ENCODE data around the gene SLC25A38.
"Not testable (repeated sequence)": the region's sequence is repeated elsewhere in the genome, so short reads cannot be mapped to it uniquely, and the experiment has no call there.

SLC25A38 gene

DNA sequence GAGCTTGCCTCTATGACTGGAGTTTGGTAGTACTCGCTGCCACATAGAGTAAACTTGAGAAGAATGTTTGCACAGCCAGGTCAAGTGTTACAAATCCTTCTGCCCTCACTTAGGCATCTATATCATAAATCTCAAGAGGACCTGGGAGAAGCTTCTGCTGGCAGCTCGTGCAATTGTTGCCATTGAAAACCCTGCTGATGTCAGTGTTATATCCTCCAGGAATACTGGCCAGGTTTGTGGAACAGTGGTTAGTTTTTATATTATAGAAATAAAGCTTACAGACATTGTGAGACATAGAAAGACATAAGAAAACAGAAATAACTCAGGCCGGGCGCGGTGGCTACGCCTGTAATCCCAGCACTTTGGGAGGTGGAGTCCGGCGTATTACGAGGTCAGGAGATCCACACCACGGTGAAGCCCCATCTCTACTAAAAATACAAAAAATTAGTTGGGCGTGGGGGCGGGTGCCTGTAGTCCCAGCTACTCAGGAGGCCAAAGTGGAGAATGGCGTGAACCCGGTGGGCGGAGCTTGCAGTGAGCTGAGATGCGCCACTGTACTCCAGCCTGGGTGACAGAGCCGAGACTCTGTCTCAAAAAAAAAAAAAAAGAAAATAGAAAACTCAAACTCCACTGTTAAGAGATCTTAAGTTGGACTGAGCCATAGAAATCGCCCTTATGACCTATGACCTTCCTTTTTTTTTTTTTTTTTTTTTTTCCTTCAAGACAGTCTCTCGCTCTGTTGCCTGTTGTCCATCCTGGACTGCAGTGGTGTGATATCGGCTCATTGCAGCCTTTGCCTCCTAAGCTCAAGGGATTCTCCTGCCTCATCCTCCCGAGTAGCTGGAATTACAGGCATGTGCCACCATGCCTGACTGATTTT lies 25.6 kb downstream of the SLC25A38 start:
- no peak for DNase-seq

- no peak for DNase-seq
Measured at GRCh38 chr3:39409514-39410136, 26.5 kb downstream of the SLC25A38 start.

- no peak for DNase-seq
Measured at GRCh38 chr3:39410893-39411292, 27.7 kb downstream of the SLC25A38 start.

- no peak for DNase-seq
Measured at GRCh38 chr3:39412668-39413260, 29.6 kb downstream of the SLC25A38 start.

DNA sequence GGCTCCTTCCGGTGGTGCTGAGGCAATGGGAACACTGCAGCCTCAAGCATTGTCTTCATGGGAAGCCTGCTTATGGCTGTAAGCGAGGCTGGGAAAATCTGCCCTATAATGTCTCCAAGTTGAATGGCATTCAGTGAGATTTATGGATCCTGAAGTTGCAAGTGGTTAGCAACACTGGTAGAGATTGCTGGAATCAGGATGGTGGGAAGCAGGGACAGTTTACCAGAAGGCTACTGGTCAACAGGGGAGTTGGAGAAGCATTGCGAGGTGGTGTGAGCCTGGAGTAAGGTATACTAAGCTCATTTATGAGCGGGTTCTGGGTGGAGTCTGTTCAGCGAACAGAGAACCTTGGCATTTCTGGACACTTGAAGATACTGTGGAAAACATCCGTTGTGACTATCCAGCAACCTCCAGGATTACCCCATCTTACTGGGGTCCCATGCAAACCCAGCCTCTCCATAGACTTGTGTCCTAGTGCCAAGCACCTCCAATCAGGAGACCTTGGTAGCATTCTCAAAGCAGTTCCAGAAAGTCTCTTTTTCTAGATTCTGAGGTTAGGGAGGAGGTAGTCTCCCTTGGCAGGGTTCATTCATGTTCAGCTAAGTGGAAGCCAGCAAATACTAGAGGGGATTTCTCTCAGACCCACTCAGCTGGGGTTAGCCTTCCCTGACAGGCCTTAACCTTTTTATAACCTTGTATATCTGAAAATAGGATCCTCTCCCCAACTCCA lies 30.7 kb downstream of the SLC25A38 start:
- peak; percentile 69 for DNase-seq

GRCh38 chr3:39414421-39414907 lies 31.3 kb downstream of the SLC25A38 start:
- DNase-seq: peak; percentile 69

DNA sequence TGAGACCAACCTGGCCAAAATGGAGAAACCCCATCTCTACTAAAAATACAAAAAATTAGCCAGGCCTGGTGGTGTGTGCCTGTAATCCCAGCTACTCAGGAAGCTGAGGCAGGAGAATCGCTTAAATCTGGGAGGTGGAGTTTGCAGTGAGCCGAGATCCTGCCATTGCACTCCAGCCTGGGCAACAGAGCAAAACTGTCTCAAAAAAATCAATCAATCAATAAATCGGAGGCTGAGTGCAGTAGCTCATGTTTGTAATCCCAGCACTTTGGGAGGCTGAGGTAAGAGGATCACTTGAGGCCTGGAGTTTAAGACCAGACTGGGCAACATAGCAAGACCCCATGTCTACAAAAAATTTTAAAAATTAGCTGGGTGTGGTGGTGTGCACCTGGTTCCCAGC lies 32.1 kb downstream of the SLC25A38 start:
- DNase-seq: not testable (repeated sequence)

DNA sequence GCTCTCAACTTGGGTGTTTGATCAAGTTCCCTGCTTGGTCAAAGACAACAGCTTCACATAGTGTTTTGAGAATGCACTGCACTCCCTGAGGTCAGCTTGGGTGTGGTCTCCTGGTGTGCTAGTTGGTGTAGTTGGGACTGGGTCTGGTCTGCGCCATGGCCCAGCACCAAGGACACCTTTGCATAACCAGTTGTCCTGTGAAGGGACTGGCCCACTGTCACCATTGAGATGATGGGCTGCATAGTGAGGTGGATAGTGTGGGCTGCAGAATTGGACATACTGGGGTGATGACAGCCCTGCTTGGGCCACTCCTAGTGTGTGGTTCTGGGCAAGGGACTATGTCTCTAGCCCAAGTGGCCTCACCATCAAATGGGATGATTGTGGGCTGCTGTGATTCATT lies 32.8 kb downstream of the SLC25A38 start:
- peak; percentile 19 for DNase-seq

- DNase-seq: not testable (repeated sequence)
Measured at GRCh38 chr3:39416998-39417397, 33.8 kb downstream of the SLC25A38 start.

GRCh38 chr3:39418556-39419225 lies 35.5 kb downstream of the SLC25A38 start:
- peak; percentile 74 for DNase-seq

DNA sequence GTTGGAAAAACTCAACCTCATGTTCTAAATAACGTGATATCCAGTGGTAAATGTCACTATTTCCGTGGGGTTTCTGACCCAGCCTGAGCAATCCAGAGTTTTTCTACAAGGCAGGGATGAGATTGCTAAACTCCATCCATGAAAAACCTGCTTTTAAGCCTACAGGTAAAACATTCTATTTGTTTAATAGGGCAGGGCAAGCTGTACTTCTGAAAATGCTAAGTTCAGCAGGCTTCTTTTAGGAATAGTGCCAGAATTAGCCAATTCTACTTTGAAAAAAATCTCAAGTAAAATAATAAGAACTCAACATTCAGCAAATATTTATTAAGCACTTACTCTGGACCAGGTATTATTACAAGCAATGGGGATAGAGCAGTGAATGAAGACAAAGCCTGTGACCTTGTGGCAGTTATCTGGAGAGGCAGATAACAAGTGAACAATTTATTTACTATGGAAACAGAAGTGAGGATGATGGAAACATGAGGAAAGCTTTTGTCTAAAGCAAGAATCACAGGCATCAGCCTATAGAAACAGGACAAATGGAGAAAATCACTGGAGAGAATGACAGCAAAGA lies 36.7 kb downstream of the SLC25A38 start:
- no peak for DNase-seq

DNA sequence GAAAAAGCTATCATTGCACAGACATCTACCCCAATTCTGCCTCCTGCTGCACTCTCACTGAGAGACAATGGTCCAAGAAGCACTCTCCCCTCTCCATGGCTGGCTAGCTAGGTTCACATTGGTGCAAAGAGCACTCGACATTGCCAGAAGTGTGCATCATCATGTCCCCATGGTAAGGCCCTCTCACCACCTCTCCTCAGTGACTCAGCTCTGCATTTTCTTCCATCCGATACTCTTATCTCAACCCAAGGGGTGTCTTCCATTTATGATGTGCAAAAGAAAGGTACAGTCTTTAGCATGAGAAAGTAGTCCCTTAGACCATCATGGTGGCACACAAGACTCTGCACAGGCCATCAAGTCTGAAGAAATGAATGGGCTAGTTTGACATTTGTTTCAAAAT lies 37.4 kb downstream of the SLC25A38 start:
- no peak for DNase-seq

DNA sequence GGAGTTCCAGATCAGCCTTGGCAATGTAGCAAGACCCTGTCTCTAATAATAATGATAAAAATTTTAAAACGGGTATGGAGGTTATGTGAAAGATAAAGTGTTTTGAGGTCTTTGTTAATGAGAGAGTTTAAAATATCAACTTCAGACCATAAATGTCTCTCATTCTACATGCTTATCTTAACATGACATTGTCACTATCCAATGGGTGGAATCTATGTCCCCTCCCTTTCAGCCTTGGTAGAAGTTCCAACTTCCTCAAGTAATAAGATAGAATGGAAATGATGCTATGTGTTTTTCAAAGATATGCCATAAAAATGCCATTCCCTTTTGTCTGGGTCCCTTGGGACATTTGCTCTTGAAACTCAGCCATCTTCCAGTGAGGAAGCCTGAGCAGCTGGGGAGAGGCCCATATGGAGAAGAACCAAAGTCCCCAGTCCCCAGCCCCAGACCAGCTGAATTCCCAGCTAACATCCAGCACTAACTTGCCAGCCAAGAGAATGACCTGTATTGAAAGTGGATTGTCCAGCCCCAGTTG lies 40.3 kb downstream of the SLC25A38 start:
- no peak for DNase-seq

DNA sequence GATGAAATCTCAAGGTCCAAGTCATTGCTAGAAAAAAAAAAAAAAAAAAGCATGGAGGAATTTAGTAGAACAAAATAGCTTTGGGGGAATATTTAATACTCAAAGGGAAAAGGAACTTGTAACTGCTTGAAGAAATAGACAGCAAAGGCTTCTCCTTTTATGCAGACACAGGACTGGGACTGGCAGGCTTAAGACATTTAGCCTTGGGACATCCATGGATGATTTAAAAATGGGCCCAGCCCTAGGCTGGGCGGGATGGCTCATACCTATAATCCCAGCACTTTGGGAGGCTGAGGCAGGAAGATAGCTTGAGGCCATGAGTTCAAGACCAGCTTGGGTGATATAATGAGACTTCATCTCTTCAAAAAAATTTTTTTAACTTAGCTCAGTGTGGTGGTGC lies 43.1 kb downstream of the SLC25A38 start:
- no peak for DNase-seq

DNA sequence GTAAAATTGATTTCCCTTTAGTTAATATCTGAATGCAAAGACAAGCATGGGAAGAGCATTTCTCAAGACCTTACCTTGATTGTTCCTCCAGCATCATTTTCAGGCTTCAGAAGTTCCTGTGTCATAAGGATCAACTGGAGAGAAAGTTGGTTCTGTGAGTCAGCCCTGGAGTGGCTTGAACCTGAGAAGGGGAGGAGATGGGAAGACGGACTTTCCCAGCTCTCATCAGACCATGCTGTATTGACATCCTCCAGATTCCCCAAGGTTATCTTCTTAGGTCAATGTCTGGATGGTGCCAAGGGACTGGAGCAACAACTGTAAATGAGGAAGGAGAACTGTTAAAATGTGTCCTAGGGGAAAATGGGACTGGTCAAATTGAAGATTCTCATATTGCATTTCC lies 44.3 kb downstream of the SLC25A38 start:
- no peak for DNase-seq

DNA sequence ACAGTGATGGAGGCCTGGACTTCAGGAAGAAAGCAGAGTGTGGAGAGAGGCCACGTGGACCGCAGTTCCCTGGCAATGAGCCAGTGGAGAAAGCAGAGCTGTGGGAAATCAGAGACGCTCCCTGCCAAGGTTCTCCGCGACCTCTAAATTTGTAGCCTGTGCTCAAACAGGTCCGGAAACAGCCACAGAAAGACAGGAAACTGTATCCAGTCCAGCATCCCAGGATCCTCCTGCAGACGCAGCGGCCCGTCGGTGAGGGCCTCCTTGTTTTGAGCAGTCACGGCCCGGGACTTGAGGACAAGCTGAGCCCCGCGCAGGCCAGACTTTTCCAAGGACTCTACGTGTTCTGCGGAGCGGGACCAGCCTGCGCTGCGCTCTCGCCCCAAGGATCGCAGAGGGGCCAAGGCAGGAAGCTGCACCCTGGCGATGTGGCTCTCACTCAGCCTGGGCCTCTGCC lies 45.6 kb downstream of the SLC25A38 start:
- no peak for DNase-seq

DNA sequence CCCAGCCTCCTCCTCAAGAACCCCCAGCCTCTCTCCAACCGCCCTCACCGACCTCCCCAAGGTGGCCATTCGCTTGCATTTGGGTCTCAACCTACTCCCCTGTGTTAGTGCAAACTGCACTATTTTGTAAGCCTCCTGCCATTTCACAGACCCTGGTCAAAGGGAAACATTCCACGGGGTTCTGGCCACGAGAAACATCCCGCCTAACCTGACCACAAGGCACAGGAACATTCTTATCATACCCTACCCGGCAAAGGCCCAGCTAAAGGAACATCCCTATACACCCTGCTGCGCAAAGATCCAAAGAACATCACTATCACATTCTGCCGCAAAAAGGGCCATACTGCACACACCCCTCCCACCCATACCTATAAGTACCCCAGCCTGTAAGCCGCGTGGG lies 46.3 kb downstream of the SLC25A38 start:
- no peak for DNase-seq

GRCh38 chr3:39432342-39432741 lies 49.2 kb downstream of the SLC25A38 start:
- DNase-seq: no peak

GRCh38 chr3:39433642-39434041 lies 50.5 kb downstream of the SLC25A38 start:
- no peak for DNase-seq

DNA sequence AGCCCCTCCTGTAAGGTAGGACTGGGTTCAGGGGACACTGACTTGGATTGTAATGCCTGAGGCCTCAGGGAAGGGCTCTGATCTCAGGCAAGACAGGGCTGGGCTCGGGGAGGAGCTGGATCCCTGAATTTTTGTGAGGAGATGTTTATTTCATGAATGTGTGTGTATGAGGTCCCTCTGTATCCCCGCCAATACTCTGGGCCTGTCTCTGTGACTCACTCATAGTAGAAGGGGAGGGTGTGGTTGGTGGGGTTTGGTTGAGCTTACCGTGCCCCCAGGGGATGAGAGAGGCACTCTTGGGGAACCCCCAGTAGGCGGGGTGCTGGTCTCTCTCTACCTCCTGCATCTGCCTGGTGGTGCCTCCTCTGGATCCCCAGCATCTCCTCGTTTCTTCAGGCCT lies 51.4 kb downstream of the SLC25A38 start:
- no peak for DNase-seq

DNA sequence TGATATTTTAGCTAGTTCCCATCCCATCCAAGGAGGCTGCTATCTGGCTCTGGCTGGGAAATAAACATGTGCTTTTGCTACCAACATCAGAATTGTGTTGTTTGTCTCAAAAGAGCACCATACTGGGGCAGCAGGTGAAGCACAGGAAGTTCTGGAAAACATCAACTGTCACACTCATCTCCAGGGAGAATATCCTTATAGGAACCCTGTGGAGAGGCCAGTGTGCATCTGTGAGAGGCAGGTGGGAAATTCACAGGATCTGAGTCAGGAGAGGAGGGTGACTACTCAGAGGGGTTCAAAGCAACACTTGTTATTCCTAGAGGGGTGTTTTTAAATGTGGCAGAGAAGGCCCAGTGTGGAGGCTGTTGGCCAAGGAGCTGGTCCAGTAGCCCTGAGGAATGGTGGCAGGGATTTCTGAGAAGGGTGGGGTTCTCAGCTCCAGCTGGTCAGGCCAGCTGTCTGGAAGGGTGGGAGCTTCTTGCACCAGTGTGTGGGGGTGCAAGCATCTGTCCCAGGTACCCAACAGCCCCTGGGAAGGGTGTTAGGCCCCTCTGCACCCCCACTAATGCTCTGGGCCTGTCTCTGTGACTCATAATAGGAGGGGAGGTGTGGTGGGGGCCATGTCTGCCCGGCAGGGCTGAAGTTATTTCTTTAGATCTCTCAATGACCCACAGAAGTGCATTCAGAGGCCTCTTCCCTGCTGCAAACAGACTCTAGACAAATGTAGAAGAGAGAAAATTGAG lies 52.0 kb downstream of the SLC25A38 start:
- DNase-seq: no peak
